OCI-LY3 (cell line): Measurements from ENCODE around the gene STK39.

ENCODE experiments used
- H2AFZ ChIP-seq: fragments of 200-600, 300-600 bp; shearing (Covaris generic); 2 replicates; pipeline ENCODE4 v1.6.0; 2014; ENCODE audit warnings: antibody characterized with exemption, low read depth, low read length
- H3K27ac ChIP-seq: fragments of 200-600, 300-600 bp; sonication (generic); 2 replicates; pipeline ENCODE4 v1.5.1; 2014; ENCODE audit warnings: mild to moderate bottlenecking, low read length, moderate library complexity, mixed read lengths
- H3K27me3 ChIP-seq: fragments of 200-600, 300-600 bp; sonication (generic); 2 replicates; pipeline ENCODE4 v1.6.1; 2014; ENCODE audit warnings: low read depth, low read length, mixed read lengths
- H3K36me3 ChIP-seq: fragments of 200-600, 300-600 bp; sonication (generic); replicated peaks from 2 replicates; pipeline ENCODE3; 2014; ENCODE audit warnings: low read depth, low read length, mixed read lengths
- H3K4me1 ChIP-seq: fragments of 300-600, 200-600 bp; sonication (generic); 2 replicates; pipeline ENCODE4 v1.6.1; 2014; ENCODE audit warnings: low read length, mixed read lengths
- H3K4me2 ChIP-seq: fragments of 200-600, 300-600 bp; sonication (generic); 2 replicates; pipeline ENCODE4 v1.6.1; 2014; ENCODE audit warnings: low read length, mixed read lengths
- H3K4me3 ChIP-seq: fragments of 300-600, 200-600 bp; sonication (generic); 2 replicates; pipeline ENCODE4 v1.5.1; 2014; ENCODE audit warnings: antibody characterized with exemption, mild to moderate bottlenecking, low read length, moderate library complexity
- H3K79me2 ChIP-seq: fragments of 300-600, 200-600 bp; shearing (Covaris generic); 2 replicates; pipeline ENCODE4 v1.6.1; 2014; ENCODE audit warnings: mild to moderate bottlenecking, low read length, mixed read lengths
- H3K9ac ChIP-seq: fragments of 300-600, 200-600 bp; shearing (Covaris generic); 2 replicates; pipeline ENCODE4 v1.6.0; 2014; ENCODE audit warnings: mild to moderate bottlenecking, low read length, moderate library complexity
- H3K9me3 ChIP-seq: fragments of 200-600, 300-600 bp; shearing (Covaris generic); 2 replicates; pipeline ENCODE4 v1.6.1; 2014; ENCODE audit warnings: low read length, mixed read lengths; ENCODE audit not compliant: insufficient read depth
- H4K20me1 ChIP-seq: fragments of 200-600, 300-600 bp; sonication (generic); 2 replicates; pipeline ENCODE4 v1.6.1; 2016; ENCODE audit warnings: low read length, mixed read lengths; ENCODE audit not compliant: insufficient read depth
- CTCF ChIP-seq: fragments of 200-600, 300-600 bp; sonication (generic); IDR thresholded peaks from 2 replicates; pipeline ENCODE4 v1.5.1; 2014; ENCODE audit warnings: antibody characterized with exemption, low read length, low read depth
- EZH2phosphoT487 ChIP-seq: fragments of 200-600 bp; shearing (Covaris generic); IDR thresholded peaks from 2 replicates; pipeline ENCODE4 v1.6.1; 2018; ENCODE audit warnings: antibody characterized with exemption, mixed run types, low read depth

The STK39 gene

GRCh38 chr2:168050377-168050776 is 197.0 kb downstream of the STK39 start:
- H4K20me1 ChIP-seq, result no peaks in the 10 kb centered on the region
- no peak overlapping the region for H3K4me3 ChIP-seq
- H3K4me2 ChIP-seq, result no peak overlapping the region
- H3K4me1 ChIP-seq, result no peaks in the 10 kb centered on the region
- no peak overlapping the region for H3K27ac ChIP-seq
- H3K36me3 ChIP-seq, result no peaks in the 10 kb centered on the region
- no peaks in the 10 kb centered on the region for H3K79me2 ChIP-seq
- TF ChIP-seq EZH2phosphoT487 (no peak), CTCF (no peak)
- no peaks in the 10 kb centered on the region for H3K9me3 ChIP-seq
- H3K9ac ChIP-seq, result no peak overlapping the region
- no peak overlapping the region for H2AFZ ChIP-seq
- H3K27me3 ChIP-seq, result no peaks in the 10 kb centered on the region

- Histone ChIP-seq H3K4me1 (peaks cover 1% of the 10 kb centered on the region; the same call in 1 of the 2 replicates), H3K36me3 (no peaks in the 10 kb centered on the region), H3K4me3 (no peak overlapping the region), H3K9me3 (no peaks in the 10 kb centered on the region), H3K27ac (no peak overlapping the region), H3K4me2 (no peak overlapping the region), H3K79me2 (no peaks in the 10 kb centered on the region), H3K27me3 (no peaks in the 10 kb centered on the region), H2AFZ (no peak overlapping the region), H4K20me1 (no peaks in the 10 kb centered on the region), H3K9ac (no peak overlapping the region)
- TF ChIP-seq CTCF, result no peak
These were observed 197.8 kb downstream of the STK39 start for GRCh38 chr2:168049609-168050008.

GRCh38 chr2:168047091-168047690 is 200.2 kb downstream of the STK39 start:
- Histone ChIP-seq H3K9me3 (no peaks in the 10 kb centered on the region), H3K4me2 (no peak overlapping the region), H3K4me3 (no peak overlapping the region), H3K36me3 (no peaks in the 10 kb centered on the region), H3K27me3 (no peaks in the 10 kb centered on the region), H3K4me1 (peaks cover 22% of the 10 kb centered on the region), H2AFZ (no peak overlapping the region), H4K20me1 (no peaks in the 10 kb centered on the region), H3K27ac (no peak overlapping the region), H3K79me2 (no peaks in the 10 kb centered on the region), H3K9ac (no peak overlapping the region)
- no peak for TF ChIP-seq CTCF

- H2AFZ ChIP-seq, result no peak overlapping the region
- no peak overlapping the region for H3K27ac ChIP-seq
- no peak overlapping the region for H3K4me3 ChIP-seq
- H4K20me1 ChIP-seq, result no peaks in the 10 kb centered on the region
- H3K79me2 ChIP-seq, result no peaks in the 10 kb centered on the region
- no peak for TF ChIP-seq EZH2phosphoT487
- no peak for TF ChIP-seq CTCF
- H3K4me1 ChIP-seq, result peaks cover 47% of the 10 kb centered on the region
- H3K4me2 ChIP-seq, result no peak overlapping the region
- H3K9ac ChIP-seq, result no peak overlapping the region
- H3K36me3 ChIP-seq, result peaks cover 4% of the 10 kb centered on the region
- no peaks in the 10 kb centered on the region for H3K27me3 ChIP-seq
- 0 out of 2 replicates have a peak, but pooled peaks cover 3% of the 10 kb centered on the region for H3K9me3 ChIP-seq
These were observed 202.8 kb downstream of the STK39 start for GRCh38 chr2:168044579-168044978.
